ENCODE measurements around the gene AHDC1. TPM values are rescaled to one million over a fixed set of nuclear protein-coding genes. Genes with fewer than 3 reads are reported as not detected.

AHDC1 gene
- polyA plus RNA-seq, 1 donor (not counting 4 experiments of a cell fraction or from before 2014, with no cell fraction given) = 4.2 TPM

- dilution Hi-C loops (cut with MboI; ENCODE audit: extremely low pct_ligation_motif_present, low sequenced_read_pairs) = no loop called here
- Histone ChIP-seq H3K79me2 (ENCODE audit: control insufficient read depth, insufficient read depth, low read length) (no peaks in the 10 kb centered on the region), H3K36me3 (ENCODE audit: control insufficient read depth in 2 of 2, extremely low read depth in 1 of 2, insufficient read depth in 2 of 2, low read length in 2 of 2) (no peaks in the 10 kb centered on the region), H2AFZ (ENCODE audit: control insufficient read depth, low read length) (no peak overlapping the region), H3K27ac (ENCODE audit: control insufficient read depth, insufficient read depth, low read length) (no peak overlapping the region), H3K9me3 (ENCODE audit: control insufficient read depth, low read depth, low read length) (no peaks in the 10 kb centered on the region), H3K9ac (ENCODE audit: control insufficient read depth, extremely low read depth, insufficient read depth, low read length) (no peak overlapping the region), H3K9me1 (ENCODE audit: control insufficient read depth, extremely low read depth, insufficient read depth, low read length) (no peaks in the 10 kb centered on the region), H4K20me1 (ENCODE audit: control insufficient read depth, extremely low read depth, insufficient read depth, low read length) (no peaks in the 10 kb centered on the region), H3K4me3 (ENCODE audit: control insufficient read depth in 2 of 3, extremely low read depth in 1 of 3, insufficient read depth in 2 of 3, low read depth in 1 of 3, low read length in 3 of 3) (no peak overlapping the region), H3K27me3 (ENCODE audit: control insufficient read depth, extremely low read depth, insufficient read depth, low read length) (no peaks in the 10 kb centered on the region), H3K4me1 (ENCODE audit: control insufficient read depth, extremely low read depth, insufficient read depth, low read length) (peaks cover 24% of the 10 kb centered on the region), H3K4me2 (ENCODE audit: control insufficient read depth, extremely low read depth, insufficient read depth, low read depth, low read length) (no peak overlapping the region)
- no peak for DNase-seq (ENCODE audit: low read depth, low spot score)
- FAIRE-seq = no peak
- TF ChIP-seq EZH2 (IDR thresholded peaks at IDR 0.05; ENCODE audit: low read length) (no peak), CTCF (optimal IDR thresholded peaks at IDR 0.05 in 1 of 3, IDR thresholded peaks at IDR 0.05 in 1 of 3, conservative IDR thresholded peaks at IDR 0.05 in 1 of 3; ENCODE audit: extremely low read depth in 1 of 3, insufficient read depth in 2 of 3, low read length in 3 of 3) (no peak)
Observed at GRCh38 chr1:27648602-27649305, 44.8 kb upstream of the AHDC1 start.

GRCh38 chr1:27647328-27647727, 43.4 kb upstream of the AHDC1 start:
- no peaks in the 10 kb centered on the region for H3K79me2 ChIP-seq (ENCODE audit: control insufficient read depth, insufficient read depth, low read length)
- peaks cover 24% of the 10 kb centered on the region for H3K4me1 ChIP-seq (ENCODE audit: control insufficient read depth, extremely low read depth, insufficient read depth, low read length)
- no peak for FAIRE-seq
- no peak for TF ChIP-seq EZH2 (IDR thresholded peaks at IDR 0.05; ENCODE audit: low read length)
- no peak for TF ChIP-seq CTCF (optimal IDR thresholded peaks at IDR 0.05 in 1 of 3, IDR thresholded peaks at IDR 0.05 in 1 of 3, conservative IDR thresholded peaks at IDR 0.05 in 1 of 3; ENCODE audit: extremely low read depth in 1 of 3, insufficient read depth in 2 of 3, low read length in 3 of 3)
- no peak for DNase-seq (ENCODE audit: low read depth, low spot score)
- H3K27me3 ChIP-seq (ENCODE audit: control insufficient read depth, extremely low read depth, insufficient read depth, low read length) = no peaks in the 10 kb centered on the region
- no peaks in the 10 kb centered on the region for H3K36me3 ChIP-seq (ENCODE audit: control insufficient read depth in 2 of 2, extremely low read depth in 1 of 2, insufficient read depth in 2 of 2, low read length in 2 of 2)
- H3K9me1 ChIP-seq (ENCODE audit: control insufficient read depth, extremely low read depth, insufficient read depth, low read length) = no peaks in the 10 kb centered on the region
- no peaks in the 10 kb centered on the region for H3K9me3 ChIP-seq (ENCODE audit: control insufficient read depth, low read depth, low read length)
- H4K20me1 ChIP-seq (ENCODE audit: control insufficient read depth, extremely low read depth, insufficient read depth, low read length) = no peaks in the 10 kb centered on the region
- H3K27ac ChIP-seq (ENCODE audit: control insufficient read depth, insufficient read depth, low read length) = no peak overlapping the region
- no peak overlapping the region for H3K4me3 ChIP-seq (ENCODE audit: control insufficient read depth in 2 of 3, extremely low read depth in 1 of 3, insufficient read depth in 2 of 3, low read depth in 1 of 3, low read length in 3 of 3)
- H3K9ac ChIP-seq (ENCODE audit: control insufficient read depth, extremely low read depth, insufficient read depth, low read length) = no peak overlapping the region
- dilution Hi-C loops (cut with MboI; ENCODE audit: extremely low pct_ligation_motif_present, low sequenced_read_pairs) = no loop called here
- H2AFZ ChIP-seq (ENCODE audit: control insufficient read depth, low read length) = no peak overlapping the region
- H3K4me2 ChIP-seq (ENCODE audit: control insufficient read depth, extremely low read depth, insufficient read depth, low read depth, low read length) = no peak overlapping the region
